Measurements from ENCODE around the gene GOLGA5.
"Not testable (repeated sequence)": the region's sequence is repeated elsewhere in the genome, so short reads cannot be mapped to it uniquely, and the experiment has no call there.

The GOLGA5 gene

DNA sequence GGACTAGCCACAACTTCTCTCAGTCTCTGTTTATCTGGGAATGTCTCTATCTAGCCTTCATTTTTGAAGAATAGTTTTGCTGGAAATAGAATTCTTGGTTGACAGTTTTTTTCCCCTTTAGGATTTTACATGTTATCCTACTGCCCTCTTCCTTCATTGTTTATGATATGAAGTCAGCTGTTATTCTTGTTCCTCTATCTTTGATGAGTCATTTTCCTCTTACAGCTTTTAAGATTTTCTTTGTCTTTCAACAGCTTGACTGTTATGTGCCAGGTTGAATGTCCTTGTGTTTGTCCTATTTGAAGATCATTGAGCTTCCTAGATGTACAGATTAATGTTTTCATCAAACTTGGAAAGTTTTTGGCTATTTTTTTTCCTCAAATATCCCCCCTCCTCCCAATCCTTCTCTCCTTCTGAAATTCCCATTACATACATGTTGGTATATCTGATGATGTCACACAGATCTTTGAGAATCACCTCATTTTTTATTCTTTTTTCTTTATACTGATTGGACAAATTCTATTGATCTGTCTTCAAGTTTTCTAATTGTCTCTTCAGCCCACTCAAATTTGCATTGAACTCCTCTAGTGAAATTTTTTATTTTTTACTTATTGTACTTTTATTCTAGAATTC, 4.5 kb upstream of the GOLGA5 start:
- H3K36me3 ChIP-seq (ENCODE audit: insufficient read depth, low read length): no peaks in the 10 kb centered on the region
- peaks cover 5% of the 10 kb centered on the region; the same call in 1 of the 2 replicates for H3K9me3 ChIP-seq (ENCODE audit: control insufficient read depth, insufficient read depth, low read length)
- no peak overlapping the region for H3K9ac ChIP-seq (ENCODE audit: low read depth, low read length)
- 0 out of 2 replicates have a peak, but pooled peaks cover 4% of the 10 kb centered on the region for H3K4me1 ChIP-seq (ENCODE audit: insufficient read depth, low read length)

DNA sequence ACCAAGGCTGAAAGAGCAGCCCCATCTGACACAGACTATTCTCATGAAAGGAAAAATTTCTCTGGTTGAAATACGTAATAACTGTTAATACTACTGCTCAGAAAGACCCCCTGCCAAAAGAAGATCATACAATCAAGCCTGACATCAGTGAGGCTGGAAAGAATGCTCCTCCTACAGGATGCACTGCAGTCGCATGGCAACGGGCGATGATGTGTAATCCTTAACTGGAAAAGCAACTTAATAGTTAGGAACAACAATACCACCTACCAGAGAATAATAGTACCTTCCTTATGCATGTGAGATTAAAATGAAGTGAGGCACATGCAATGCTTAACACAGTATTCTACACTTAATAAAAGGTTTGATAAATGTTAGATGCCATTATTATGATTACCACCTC, 1.2 kb upstream of the GOLGA5 start:
- H3K9me3 ChIP-seq (ENCODE audit: control insufficient read depth, insufficient read depth, low read length): peaks cover 5% of the 10 kb centered on the region; the same call in 1 of the 2 replicates
- peaks cover 4% of the 10 kb centered on the region; the same call in 1 of the 2 replicates for H3K4me1 ChIP-seq (ENCODE audit: insufficient read depth, low read length)
- no peak overlapping the region for H3K9ac ChIP-seq (ENCODE audit: low read depth, low read length)

GRCh38 chr14:92794547-92794941, 439 bp downstream of the GOLGA5 start:
- peak overlapping the region; percentile 68 for H3K9ac ChIP-seq (ENCODE audit: low read depth, low read length)
- H3K36me3 ChIP-seq (ENCODE audit: insufficient read depth, low read length): peaks cover 6% of the 10 kb centered on the region
- peaks cover 4% of the 10 kb centered on the region; the same call in 1 of the 2 replicates for H3K4me1 ChIP-seq (ENCODE audit: insufficient read depth, low read length)
- no peaks in the 10 kb centered on the region; the same call in 1 of the 2 replicates for H3K9me3 ChIP-seq (ENCODE audit: control insufficient read depth, insufficient read depth, low read length)

More for the DNA sequence above, 1.2 kb upstream of the GOLGA5 start:
- peaks cover 2% of the 10 kb centered on the region; the same call in 1 of the 2 replicates for H3K36me3 ChIP-seq (ENCODE audit: insufficient read depth, low read length)

GRCh38 chr14:92794961-92795360, 856 bp downstream of the GOLGA5 start:
- Histone ChIP-seq H3K36me3 (ENCODE audit: insufficient read depth, low read length) (peaks cover 6% of the 10 kb centered on the region), H3K9me3 (ENCODE audit: control insufficient read depth, insufficient read depth, low read length) (no peaks in the 10 kb centered on the region), H3K9ac (ENCODE audit: low read depth, low read length) (peak overlapping the region; percentile 68), H3K4me1 (ENCODE audit: insufficient read depth, low read length) (peaks cover 4% of the 10 kb centered on the region; the same call in 1 of the 2 replicates)

DNA sequence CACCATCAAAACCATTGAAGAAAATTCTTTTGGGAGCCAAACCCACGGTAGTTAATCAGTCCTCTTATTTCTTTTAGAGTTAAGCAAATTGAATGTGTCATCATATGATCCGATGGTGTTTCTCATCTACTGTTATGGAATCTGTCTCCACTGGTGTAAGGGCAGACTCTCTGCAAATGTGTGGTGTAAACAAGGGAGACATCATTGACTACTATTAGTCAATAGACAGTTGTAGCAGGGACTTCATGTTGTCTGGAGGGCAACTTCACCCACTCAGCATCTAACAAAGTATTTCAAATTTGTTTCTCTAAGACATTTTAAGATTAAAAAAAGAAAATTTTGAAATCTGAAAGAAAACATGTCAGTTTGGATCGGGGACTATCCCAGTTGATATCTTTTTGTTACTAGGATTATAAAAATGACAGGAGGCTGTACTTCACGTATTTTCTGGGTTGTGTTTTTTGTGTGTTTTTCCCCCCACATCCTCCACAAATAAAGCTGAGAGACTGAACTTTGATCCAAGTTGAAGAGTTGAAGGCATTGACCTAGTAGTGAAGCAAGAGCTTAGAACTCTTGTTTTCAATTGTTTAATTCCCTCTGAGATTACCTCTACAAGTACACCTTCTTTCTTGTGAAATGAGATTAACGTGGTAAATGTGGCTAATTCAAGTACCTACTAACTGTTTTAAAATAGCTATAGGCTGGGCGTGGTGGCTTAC, 4.0 kb downstream of the GOLGA5 start:
- H3K36me3 ChIP-seq (ENCODE audit: insufficient read depth, low read length): peaks cover 6% of the 10 kb centered on the region
- H3K9me3 ChIP-seq (ENCODE audit: control insufficient read depth, insufficient read depth, low read length): no peaks in the 10 kb centered on the region
- peaks cover 4% of the 10 kb centered on the region; the same call in 1 of the 2 replicates for H3K4me1 ChIP-seq (ENCODE audit: insufficient read depth, low read length)
- no peak overlapping the region for H3K9ac ChIP-seq (ENCODE audit: low read depth, low read length)

GRCh38 chr14:92798811-92799210, 4.7 kb downstream of the GOLGA5 start:
- H3K9ac ChIP-seq (ENCODE audit: low read depth, low read length): no peak overlapping the region
- peaks cover 4% of the 10 kb centered on the region; the same call in 1 of the 2 replicates for H3K4me1 ChIP-seq (ENCODE audit: insufficient read depth, low read length)
- peaks cover 6% of the 10 kb centered on the region for H3K36me3 ChIP-seq (ENCODE audit: insufficient read depth, low read length)
- H3K9me3 ChIP-seq (ENCODE audit: control insufficient read depth, insufficient read depth, low read length): no peaks in the 10 kb centered on the region

DNA sequence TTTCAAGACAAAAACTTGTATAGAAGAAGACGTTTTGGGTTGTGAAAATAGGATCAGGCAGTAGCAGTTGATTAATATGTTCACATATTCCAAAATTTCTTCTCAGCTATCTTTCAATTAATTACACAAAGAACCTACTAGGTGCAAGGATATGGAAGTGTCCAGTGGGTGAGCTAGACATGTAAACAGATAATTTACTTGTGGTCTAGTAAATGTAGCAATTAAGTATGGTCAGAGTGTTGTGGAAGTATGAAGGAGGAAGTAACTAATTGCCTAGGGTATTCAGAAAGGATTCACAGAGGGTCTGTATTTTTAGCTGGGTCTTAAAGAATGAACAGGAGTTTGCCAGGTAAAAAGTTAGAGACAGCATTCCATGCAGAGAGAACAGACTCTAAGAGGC, 5.9 kb downstream of the GOLGA5 start:
- no peaks in the 10 kb centered on the region for H3K9me3 ChIP-seq (ENCODE audit: control insufficient read depth, insufficient read depth, low read length)
- H3K9ac ChIP-seq (ENCODE audit: low read depth, low read length): no peak overlapping the region
- H3K4me1 ChIP-seq (ENCODE audit: insufficient read depth, low read length): peaks cover 4% of the 10 kb centered on the region; the same call in 1 of the 2 replicates
- peaks cover 6% of the 10 kb centered on the region for H3K36me3 ChIP-seq (ENCODE audit: insufficient read depth, low read length)

GRCh38 chr14:92800525-92800924, 6.4 kb downstream of the GOLGA5 start:
- no peaks in the 10 kb centered on the region for H3K4me1 ChIP-seq (ENCODE audit: insufficient read depth, low read length)
- peaks cover 6% of the 10 kb centered on the region for H3K36me3 ChIP-seq (ENCODE audit: insufficient read depth, low read length)
- no peaks in the 10 kb centered on the region for H3K9me3 ChIP-seq (ENCODE audit: control insufficient read depth, insufficient read depth, low read length)
- H3K9ac ChIP-seq (ENCODE audit: low read depth, low read length): no peak overlapping the region

DNA sequence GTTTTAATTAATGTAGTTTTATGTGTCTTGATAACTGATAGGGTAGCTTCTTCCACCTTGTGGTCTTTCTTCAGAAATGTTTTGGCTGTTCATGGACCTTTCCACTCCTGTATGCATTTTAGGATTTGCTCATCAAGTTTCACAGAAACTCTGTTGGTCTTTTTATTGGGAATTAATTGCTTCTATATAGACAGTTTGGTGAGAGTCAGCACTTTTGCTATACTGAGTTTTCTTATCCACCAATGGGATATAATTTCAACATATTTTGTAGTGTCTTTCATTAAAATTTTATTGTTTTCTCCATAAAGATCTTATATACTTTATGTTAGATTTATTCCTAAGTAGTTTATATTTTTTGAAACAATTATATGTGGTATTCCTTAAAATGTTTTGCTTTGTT, 7.8 kb downstream of the GOLGA5 start:
- H3K9ac ChIP-seq (ENCODE audit: low read depth, low read length): no peak overlapping the region

GRCh38 chr14:92802678-92803077, 8.6 kb downstream of the GOLGA5 start:
- Histone ChIP-seq H3K36me3 (ENCODE audit: insufficient read depth, low read length) (peaks cover 6% of the 10 kb centered on the region), H3K9ac (ENCODE audit: low read depth, low read length) (no peak overlapping the region), H3K9me3 (ENCODE audit: control insufficient read depth, insufficient read depth, low read length) (no peaks in the 10 kb centered on the region), H3K4me1 (ENCODE audit: insufficient read depth, low read length) (no peaks in the 10 kb centered on the region)

More for the DNA sequence above, 7.8 kb downstream of the GOLGA5 start:
- Histone ChIP-seq H3K36me3 (ENCODE audit: insufficient read depth, low read length) (peaks cover 6% of the 10 kb centered on the region), H3K9me3 (ENCODE audit: control insufficient read depth, insufficient read depth, low read length) (no peaks in the 10 kb centered on the region), H3K4me1 (ENCODE audit: insufficient read depth, low read length) (no peaks in the 10 kb centered on the region)

DNA sequence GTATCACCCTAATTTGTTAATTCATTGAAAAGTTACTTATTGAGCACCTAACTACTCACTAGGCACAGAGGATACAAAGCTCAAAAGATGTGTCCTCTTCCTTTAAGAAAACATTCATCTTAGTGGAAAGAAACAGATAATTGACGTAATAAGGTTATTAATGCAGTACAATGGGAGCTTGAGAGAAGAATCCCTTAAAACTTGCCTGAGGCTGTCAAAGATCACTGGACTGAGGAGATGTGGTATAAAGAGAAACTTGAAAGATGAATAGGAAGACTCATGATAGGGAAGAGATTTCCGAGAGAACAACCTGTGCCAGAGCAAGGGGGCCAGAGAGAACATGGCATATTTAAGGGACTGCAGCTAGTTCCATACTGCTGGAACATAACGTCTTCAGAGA, 19.1 kb downstream of the GOLGA5 start:
- Histone ChIP-seq H3K9me3 (ENCODE audit: control insufficient read depth, insufficient read depth, low read length) (no peaks in the 10 kb centered on the region), H3K4me1 (ENCODE audit: insufficient read depth, low read length) (no peaks in the 10 kb centered on the region), H3K9ac (ENCODE audit: low read depth, low read length) (no peak overlapping the region), H3K36me3 (ENCODE audit: insufficient read depth, low read length) (peaks cover 4% of the 10 kb centered on the region)

- no peak overlapping the region for H3K9ac ChIP-seq (ENCODE audit: low read depth, low read length)
- peaks cover 10% of the 10 kb centered on the region for H3K36me3 ChIP-seq (ENCODE audit: insufficient read depth, low read length)
- no peaks in the 10 kb centered on the region for H3K9me3 ChIP-seq (ENCODE audit: control insufficient read depth, insufficient read depth, low read length)
- no peaks in the 10 kb centered on the region for H3K4me1 ChIP-seq (ENCODE audit: insufficient read depth, low read length)
Measured at GRCh38 chr14:92819011-92819597, 25.0 kb downstream of the GOLGA5 start.

DNA sequence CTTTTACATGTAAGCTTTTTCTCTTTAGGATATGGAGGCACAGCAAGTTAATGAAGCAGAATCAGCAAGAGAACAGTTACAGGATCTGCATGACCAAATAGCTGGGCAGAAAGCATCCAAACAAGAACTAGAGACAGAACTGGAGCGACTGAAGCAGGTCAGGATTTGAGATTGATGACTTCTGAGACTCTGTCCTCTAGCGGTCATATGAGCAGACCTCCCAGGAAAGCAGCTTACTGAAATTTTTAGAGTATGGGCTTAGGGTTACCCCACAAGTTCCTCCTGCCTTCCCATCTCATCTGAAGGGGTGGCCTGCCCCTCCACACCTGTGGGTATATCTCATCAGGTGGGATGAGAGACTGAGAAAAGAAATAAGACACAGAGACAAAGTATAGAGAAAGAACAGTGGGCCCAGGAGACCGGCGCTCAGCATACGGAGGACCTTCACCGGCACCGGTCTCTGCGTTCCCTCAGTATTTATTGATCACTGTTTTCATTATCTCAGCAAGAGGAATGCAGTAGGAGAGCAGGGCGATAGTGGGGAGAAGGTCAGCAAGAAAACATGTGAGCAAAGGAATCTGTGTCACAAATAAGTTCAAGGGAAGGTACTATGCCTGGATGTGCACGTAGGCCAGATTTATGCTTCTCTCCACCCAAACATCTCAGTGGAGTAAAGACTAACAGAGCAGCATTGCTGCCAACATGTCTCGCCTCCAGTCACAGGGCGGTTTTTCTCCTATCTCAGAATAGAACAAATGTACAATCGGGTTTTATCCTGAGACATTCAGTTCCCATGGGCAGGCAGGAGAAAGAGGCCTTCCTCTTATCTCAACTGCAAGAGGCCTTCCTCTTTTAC, 25.8 kb downstream of the GOLGA5 start:
- not testable (repeated sequence) for H3K9me3 ChIP-seq (ENCODE audit: control insufficient read depth, insufficient read depth, low read length); H3K4me1 ChIP-seq (ENCODE audit: insufficient read depth, low read length); H3K9ac ChIP-seq (ENCODE audit: low read depth, low read length)
- H3K36me3 ChIP-seq (ENCODE audit: insufficient read depth, low read length): peaks cover 11% of the 10 kb centered on the region

DNA sequence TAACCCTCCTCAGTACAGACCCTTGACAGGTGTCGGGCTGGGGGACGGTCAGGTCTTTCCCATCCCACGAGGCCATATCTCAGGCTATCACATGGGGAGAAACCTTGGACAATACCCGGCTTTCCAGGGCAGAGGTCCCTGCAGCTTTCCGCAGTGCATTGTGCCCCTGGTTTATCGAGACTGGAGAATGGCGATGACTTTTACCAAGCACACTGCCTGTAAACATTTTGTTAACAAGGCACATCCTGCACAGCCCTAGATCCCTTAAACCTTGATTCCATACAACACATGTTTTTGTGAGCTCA, 26.4 kb downstream of the GOLGA5 start:
- H3K9ac ChIP-seq (ENCODE audit: low read depth, low read length); H3K4me1 ChIP-seq (ENCODE audit: insufficient read depth, low read length); H3K9me3 ChIP-seq (ENCODE audit: control insufficient read depth, insufficient read depth, low read length): not testable (repeated sequence)
- peaks cover 17% of the 10 kb centered on the region for H3K36me3 ChIP-seq (ENCODE audit: insufficient read depth, low read length)

Measured in ES-I3 (cell line).